Endothelial cell of umbilical vein (primary cell): ENCODE measurements around the gene APOB. TPM values are rescaled to one million over a fixed set of nuclear protein-coding genes. Genes with fewer than 3 reads are reported as not detected.

Experiments used
- BruUV-seq: library from RNA; stranded (reverse); fragments of 400-500 nt; replicated peaks from 2 replicates; lab custom pipeline; 2021; lab: Mats Ljungman, UMichigan
- CTCF ChIA-PET: fragments of 300-600, 350-600 bp; sonication (Branson Sonifier 250); formaldehyde crosslinking; loops from one replicate; lab custom pipeline; 2021; ENCODE audit warnings: antibody characterized with exemption, inconsistent platforms; lab: Charles Lee
- POLR2A ChIA-PET: fragments of 300-600, 350-600 bp; sonication (Branson Sonifier 250); formaldehyde crosslinking; loops from one replicate; lab custom pipeline; 2021; ENCODE audit warnings: antibody characterized with exemption, inconsistent platforms; lab: Charles Lee
- DNase-seq: peaks from one replicate; pipeline ENCODE4 v3.0.0-alpha.2; 2011; ENCODE audit warnings: low read depth, low spot score
- FAIRE-seq: peaks from 2 replicates; lab custom pipeline; 2011; peaks lifted over from hg19 to GRCh38; lab: Jason Lieb, UNC
- H2AFZ ChIP-seq: 2 replicates; pipeline ENCODE4 v1.6.0; 2012; ENCODE audit warnings: low read depth, low read length, control low read depth, inconsistent platforms
- H3K27ac ChIP-seq: 2 replicates; pipeline ENCODE4 v1.5.1; 2011; ENCODE audit warnings: low read depth, mild to moderate bottlenecking, control low read depth, low read length, moderate library complexity; ENCODE audit not compliant: insufficient read depth
- H3K27me3 ChIP-seq, 2 experiments: 2 replicates each; pipeline versions ENCODE4 v1.6.0 to v1.6.1; 2011; ENCODE audit warnings: low read length in 2 of 2, mixed read lengths in 1 of 2; ENCODE audit not compliant: control insufficient read depth in 2 of 2, insufficient read depth in 2 of 2
- H3K36me3 ChIP-seq, 2 experiments: 2 replicates in 1 of 2; 3 replicates in 1 of 2; pipeline ENCODE4 v1.5.1; 2011; ENCODE audit warnings: low read length in 2 of 2, mild to moderate bottlenecking in 1 of 2, moderate library complexity in 1 of 2; ENCODE audit not compliant: control insufficient read depth in 2 of 2, insufficient read depth in 2 of 2; ENCODE audit errors: extremely low read depth in 1 of 2
- H3K4me1 ChIP-seq: 3 replicates; pipeline ENCODE4 v1.5.1; 2011; ENCODE audit warnings: mild to moderate bottlenecking, low read length; ENCODE audit not compliant: control insufficient read depth, insufficient read depth; ENCODE audit errors: extremely low read depth
- H3K4me2 ChIP-seq: 2 replicates; pipeline ENCODE4 v1.6.1; 2011; ENCODE audit warnings: low read length, control low read depth, mixed read lengths; ENCODE audit not compliant: insufficient read depth
- H3K4me3 ChIP-seq, 3 experiments: fragments of 200-600 bp in 1 of 3; sonication (generic), shearing (Covaris generic) in 1 of 3; replicated peaks in 1 of 3; 2 replicates each; pipeline ENCODE4 v1.5.1; 2011 to 2016; ENCODE audit warnings: control low read depth in 3 of 3, low read length in 3 of 3, mild to moderate bottlenecking in 2 of 3, inconsistent platforms in 1 of 3, low read depth in 1 of 3, moderate library complexity in 1 of 3; ENCODE audit not compliant: insufficient read depth in 1 of 3
- H3K79me2 ChIP-seq: 2 replicates; pipeline ENCODE4 v1.6.0; 2012; ENCODE audit warnings: low read length, inconsistent platforms; ENCODE audit not compliant: control insufficient read depth, insufficient read depth
- H3K9ac ChIP-seq: replicated peaks from 2 replicates; pipeline ENCODE3; 2011; ENCODE audit warnings: low read length, control low read depth; ENCODE audit not compliant: insufficient read depth; ENCODE audit errors: extremely low read depth
- H3K9me1 ChIP-seq: replicated peaks from 3 replicates; pipeline ENCODE4 v1.6.0; 2011; ENCODE audit warnings: mild to moderate bottlenecking, low read length; ENCODE audit not compliant: control insufficient read depth, insufficient read depth; ENCODE audit errors: extremely low read depth
- H3K9me3 ChIP-seq: replicated peaks from 2 replicates; pipeline ENCODE4 v1.5.1; 2012; ENCODE audit warnings: low read length, inconsistent platforms; ENCODE audit not compliant: control insufficient read depth, insufficient read depth
- H4K20me1 ChIP-seq: replicated peaks from 2 replicates; pipeline ENCODE3; 2011; ENCODE audit warnings: mild to moderate bottlenecking, low read length; ENCODE audit not compliant: control insufficient read depth, insufficient read depth; ENCODE audit errors: extremely low read depth
- CTCF ChIP-seq, 2 donors: IDR thresholded peaks; 1 replicate in 1 of 2; 2 replicates in 1 of 2; pipeline ENCODE4 v1.5.1; 2011; ENCODE audit warnings: low read length in 2 of 2, mild to moderate bottlenecking in 2 of 2, moderate library complexity in 2 of 2, control low read depth in 1 of 2, inconsistent platforms in 1 of 2, low read depth in 1 of 2; ENCODE audit not compliant: insufficient read depth in 1 of 2; ENCODE audit errors: extremely low read depth in 1 of 2
- EZH2 ChIP-seq: IDR thresholded peaks from 2 replicates; pipeline ENCODE4 v1.6.1; 2012; ENCODE audit warnings: borderline replicate concordance, low read depth, mild to moderate bottlenecking, moderate library complexity, low read length, inconsistent platforms; ENCODE audit not compliant: severe bottlenecking
- FOS ChIP-seq: IDR thresholded peaks from 2 replicates; pipeline ENCODE4 v1.6.1; 2011; ENCODE audit warnings: mild to moderate bottlenecking, low read length, moderate library complexity, borderline replicate concordance; ENCODE audit not compliant: insufficient read depth
- GATA2 ChIP-seq: IDR thresholded peaks from 2 replicates; pipeline ENCODE4 v1.7.0; 2011; ENCODE audit warnings: low read depth, mild to moderate bottlenecking, moderate library complexity, mixed read lengths, low read length; ENCODE audit not compliant: insufficient read length, insufficient read depth
- JUN ChIP-seq: IDR thresholded peaks from 2 replicates; pipeline ENCODE4 v1.6.1; 2011; ENCODE audit warnings: borderline replicate concordance, low read depth; ENCODE audit not compliant: insufficient read length, insufficient read depth
- MAX ChIP-seq: IDR thresholded peaks from 2 replicates; pipeline ENCODE4 v1.6.1; 2011; ENCODE audit not compliant: insufficient read depth, insufficient read length
- MYC ChIP-seq: IDR thresholded peaks from one replicate; pipeline ENCODE4 v1.6.1; 2011; ENCODE audit warnings: mild to moderate bottlenecking, low read depth, low read length
- POLR2A ChIP-seq: IDR thresholded peaks from 2 replicates; pipeline ENCODE4 v1.6.1; 2012; ENCODE audit warnings: low read depth, mild to moderate bottlenecking, control low read depth, low read length
- POLR2AphosphoS5 ChIP-seq: IDR thresholded peaks from 2 replicates; pipeline ENCODE4 v1.6.1; 2012; ENCODE audit warnings: low read depth, mild to moderate bottlenecking, control low read depth, low read length, moderate library complexity; ENCODE audit not compliant: insufficient read depth
- dilution Hi-C: fragments of 300-500 bp; cut with MboI; formaldehyde crosslinking; loops from one replicate; pipeline ENCODE4 v1.15.0; 2019; ENCODE audit warnings: low sequenced_read_pairs; ENCODE audit not compliant: extremely low pct_ligation_motif_present
- intact Hi-C: fragments of 100-400 bp; cut with micrococcal nuclease; formaldehyde crosslinking; loops from one replicate; pipeline ENCODE4 v1.10.0; 2022
- polyA plus RNA-seq, 4 experiments: library from polyadenylated mRNA; depleted of rRNA in 3 of 4; stranded (reverse) in 3 of 4; unstranded in 1 of 4; fragments of >200 nt; gene quantifications; 2 replicates each; pipeline versions ENCODE4 v1.2.1 to v1.2.3, GENCODE V29; 2011 to 2012; ENCODE audit warnings: missing spikeins in 1 of 4
- total RNA-seq: library from RNA; stranded (reverse); gene quantifications from 2 replicates; pipeline ENCODE4 v1.2.3, GENCODE V29; 2021

Gene APOB
- total and polyA plus RNA-seq, 2 donors (not counting 3 experiments of a cell fraction or from before 2014, with no cell fraction given), result 0.07 to 0.09 TPM

GRCh38 chr2:20977520-20978180, 66.2 kb downstream of the APOB start:
- ChIA-PET POLR2A (no interaction called here), CTCF (interaction anchor here (7.5 kb wide), 1 partner anchor 15 kb away, joined by 42 read pairs; no protein-coding TSS in a partner anchor)
- no TSS peak for BruUV-seq
- no peak for TF ChIP-seq JUN
- no peak for TF ChIP-seq CTCF (IDR thresholded peaks at IDR 0.05; ENCODE audit: extremely low read depth in 1 of 2, insufficient read depth in 1 of 2, low read depth in 1 of 2, low read length in 2 of 2)
- TF ChIP-seq GATA2, result no peak
- H4K20me1 ChIP-seq, result no peaks in the 10 kb centered on the region
- no peak overlapping the region for H2AFZ ChIP-seq
- H3K9me3 ChIP-seq, result no peaks in the 10 kb centered on the region
- dilution Hi-C loops (no loop called here), intact Hi-C loops (no loop called here)
- no peak overlapping the region for H3K4me3 ChIP-seq
- no peak overlapping the region for H3K9ac ChIP-seq
- no peak overlapping the region for H3K4me2 ChIP-seq
- no peaks in the 10 kb centered on the region for H3K79me2 ChIP-seq
- no peaks in the 10 kb centered on the region for H3K9me1 ChIP-seq
- H3K27ac ChIP-seq, result no peak overlapping the region
- H3K36me3 ChIP-seq, result no peaks in the 10 kb centered on the region
- FAIRE-seq (no peak), DNase-seq (no peak)
- H3K27me3 ChIP-seq, result no peaks in the 10 kb centered on the region
- H3K4me1 ChIP-seq, result no peaks in the 10 kb centered on the region

GRCh38 chr2:20976527-20976926, 67.3 kb downstream of the APOB start:
- Histone ChIP-seq H3K9ac (no peak overlapping the region), H3K4me2 (no peak overlapping the region), H3K36me3 (no peaks in the 10 kb centered on the region), H3K27me3 (no peaks in the 10 kb centered on the region), H3K4me1 (no peaks in the 10 kb centered on the region), H3K79me2 (no peaks in the 10 kb centered on the region), H3K27ac (no peak overlapping the region), H4K20me1 (no peaks in the 10 kb centered on the region), H3K4me3 (no peak overlapping the region), H2AFZ (no peak overlapping the region), H3K9me1 (no peaks in the 10 kb centered on the region), H3K9me3 (no peaks in the 10 kb centered on the region)
- dilution Hi-C loops (no loop called here), intact Hi-C loops (no loop called here)
- TF ChIP-seq FOS (no peak), POLR2AphosphoS5 (no peak), MAX (no peak), JUN (no peak), POLR2A (no peak), MYC (no peak), GATA2 (no peak), CTCF (IDR thresholded peaks at IDR 0.05; ENCODE audit: extremely low read depth in 1 of 2, insufficient read depth in 1 of 2, low read depth in 1 of 2, low read length in 2 of 2) (no peak), EZH2 (no peak)
- ChIA-PET CTCF (interaction anchor here (7.5 kb wide), 1 partner anchor 14 kb away, joined by 42 read pairs; no protein-coding TSS in a partner anchor), POLR2A (no interaction called here)
- no TSS peak for BruUV-seq
- DNase-seq (no peak), FAIRE-seq (no peak)
